T-cell (primary cell): ENCODE data around the gene GFRA1. TPM values are rescaled to one million over a fixed set of nuclear protein-coding genes. Genes with fewer than 3 reads are reported as not detected.

ENCODE experiments used
- ATAC-seq, 4 experiments: fragments of 200-7000 bp in 3 of 4; fragments of 150-1000 bp in 1 of 4; cut with Tn5 transposase; replicated peaks in 1 of 4; 1 replicate in 3 of 4; 2 replicates in 1 of 4; pipeline ENCODE4 v1.10.0; 2021; ENCODE audit warnings: moderate library complexity in 3 of 4, mild to moderate bottlenecking in 2 of 4, moderate number of reproducible peaks in 1 of 4
- CTCF ChIA-PET, 2 donors: fragments of 300-600 bp; sonication (Branson Sonifier 250); formaldehyde crosslinking; loops; one replicate each; lab custom pipeline; 2022; ENCODE audit warnings: antibody characterized with exemption in 2 of 2; lab: Charles Lee
- POLR2A ChIA-PET, 2 donors: fragments of 300-600 bp; sonication (Branson Sonifier 250); formaldehyde crosslinking; loops; one replicate each; lab custom pipeline; 2022; ENCODE audit warnings: antibody characterized with exemption in 2 of 2; lab: Charles Lee
- DNase-seq, 35 experiments: peaks; one replicate each; pipeline versions ENCODE4 v3.0.0 to v3.0.0-alpha.2; 2013 to 2023
- H3K27ac ChIP-seq: one replicate; pipeline ENCODE4 v1.5.1; 2013; ENCODE audit warnings: low read length
- H3K27me3 ChIP-seq, 2 experiments: replicated peaks in 1 of 2; 1 replicate in 1 of 2; 2 replicates in 1 of 2; pipeline versions ENCODE4 v1.6.1 to v1.7.0; 2013; ENCODE audit warnings: low read length in 1 of 2, mixed read lengths in 1 of 2; ENCODE audit not compliant: control insufficient read depth in 2 of 2, insufficient read depth in 2 of 2; ENCODE audit errors: extremely low read depth in 1 of 2
- H3K36me3 ChIP-seq, 2 donors: 1 replicate in 1 of 2; 2 replicates in 1 of 2; pipeline versions ENCODE4 v1.6.1 to v1.7.0; 2013; ENCODE audit warnings: low read length in 1 of 2; ENCODE audit not compliant: control insufficient read depth in 2 of 2, insufficient read depth in 1 of 2; ENCODE audit errors: extremely low read depth in 1 of 2
- H3K4me1 ChIP-seq, 2 experiments: 1 replicate in 1 of 2; 2 replicates in 1 of 2; pipeline versions ENCODE4 v1.6.1 to v1.7.0; 2013; ENCODE audit warnings: low read length in 2 of 2, mixed read lengths in 1 of 2; ENCODE audit not compliant: insufficient read depth in 2 of 2, control insufficient read depth in 1 of 2; ENCODE audit errors: extremely low read depth in 1 of 2
- H3K4me3 ChIP-seq, 2 donors: 1 replicate in 1 of 2; 2 replicates in 1 of 2; pipeline versions ENCODE4 v1.5.1 to v1.7.0; 2013; ENCODE audit warnings: mild to moderate bottlenecking in 2 of 2, low read length in 1 of 2, moderate library complexity in 1 of 2; ENCODE audit not compliant: control insufficient read depth in 1 of 2; ENCODE audit errors: extremely low read depth in 1 of 2
- H3K9me3 ChIP-seq: 2 replicates; pipeline ENCODE4 v1.7.0; 2013
- H3K27ac Mint-ChIP-seq, 2 donors: one replicate each; pipeline ENCODE4 v1.8.0; 2020 to 2021; ENCODE audit warnings: mild to moderate bottlenecking in 2 of 2, mixed read lengths in 2 of 2
- H3K27me3 Mint-ChIP-seq, 2 donors: one replicate each; pipeline ENCODE4 v1.8.0; 2021 to 2022; ENCODE audit warnings: mixed read lengths in 2 of 2
- H3K36me3 Mint-ChIP-seq: one replicate; pipeline ENCODE4 v1.8.0; 2021; ENCODE audit warnings: mixed read lengths
- H3K4me1 Mint-ChIP-seq, 3 donors: one replicate each; pipeline ENCODE4 v1.8.0; 2020 to 2022; ENCODE audit warnings: mixed read lengths in 3 of 3, mild to moderate bottlenecking in 1 of 3
- H3K4me3 Mint-ChIP-seq, 3 donors: one replicate each; pipeline ENCODE4 v1.8.0; 2020 to 2022; ENCODE audit warnings: mild to moderate bottlenecking in 3 of 3, mixed read lengths in 3 of 3, moderate library complexity in 3 of 3
- H3K9me3 Mint-ChIP-seq, 3 donors: one replicate each; pipeline ENCODE4 v1.8.0; 2020 to 2022; ENCODE audit warnings: mixed read lengths in 3 of 3
- WGBS: methylation state at CpG from one replicate; pipeline ENCODE4 v1.1.5; 2013; ENCODE audit warnings: missing lambda C conversion rate; ENCODE audit not compliant: insufficient coverage; 5-methylcytosine and 5-hydroxymethylcytosine counted together
- total RNA-seq, 35 experiments: library from RNA in 6 of 35; stranded (reverse) in 6 of 35; fragments of 120-200 nt in 1 of 35; gene quantifications; one replicate each; pipeline versions ENCODE4 v1.2.1 to v1.2.4 and lab custom pipeline; 2013 to 2026

The GFRA1 gene
- total RNA-seq, 5 donors from 2014 or later (not counting 1 experiment from before 2014, with no cell fraction given) = 0.03 to 0.25 (median 0.20) TPM; not detected in 2

DNA sequence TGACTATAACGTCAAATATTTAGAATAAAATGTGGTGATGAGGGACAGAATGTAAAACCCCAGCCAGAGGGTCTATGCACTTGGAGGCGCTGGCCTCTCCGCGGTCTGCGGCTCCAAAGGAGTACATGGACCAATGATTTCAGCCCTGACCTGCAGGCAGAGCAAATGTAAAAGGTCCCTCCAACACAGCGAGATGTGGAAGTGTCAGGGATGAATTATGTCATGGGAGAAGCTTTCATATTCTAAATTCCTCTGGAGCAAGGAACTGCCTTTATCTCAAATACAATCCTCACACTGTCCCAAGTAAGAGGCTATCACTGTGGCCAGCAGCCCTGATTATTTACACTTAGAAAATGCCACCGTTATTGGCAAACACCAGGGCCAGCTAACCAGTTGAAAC, 139.4 kb downstream of the GFRA1 start:
- no peak overlapping the region for H3K4me3 ChIP-seq
- H3K27me3 ChIP-seq = no peaks in the 10 kb centered on the region
- no peaks in the 10 kb centered on the region for H3K36me3 Mint-ChIP-seq
- H3K9me3 Mint-ChIP-seq = peaks cover 2 to 7% (median 3%) of the 10 kb centered on the region in 3 donors
- H3K27ac ChIP-seq = no peak overlapping the region
- H3K4me1 ChIP-seq = no peaks in the 10 kb centered on the region
- H3K36me3 ChIP-seq = no peaks in the 10 kb centered on the region
- no peak overlapping the region for H3K27ac Mint-ChIP-seq
- CTCF ChIA-PET = no interaction called here
- POLR2A ChIA-PET = no interaction called here
- no peak overlapping the region for H3K4me3 Mint-ChIP-seq
- 84% methylated on average over 4 of the region's 7 CpGs for WGBS
- no peaks in the 10 kb centered on the region for H3K9me3 ChIP-seq
- H3K27me3 Mint-ChIP-seq = no peaks in the 10 kb centered on the region
- ATAC-seq = no peak
- DNase-seq = no peak
- H3K4me1 Mint-ChIP-seq = no peaks in the 10 kb centered on the region

DNA sequence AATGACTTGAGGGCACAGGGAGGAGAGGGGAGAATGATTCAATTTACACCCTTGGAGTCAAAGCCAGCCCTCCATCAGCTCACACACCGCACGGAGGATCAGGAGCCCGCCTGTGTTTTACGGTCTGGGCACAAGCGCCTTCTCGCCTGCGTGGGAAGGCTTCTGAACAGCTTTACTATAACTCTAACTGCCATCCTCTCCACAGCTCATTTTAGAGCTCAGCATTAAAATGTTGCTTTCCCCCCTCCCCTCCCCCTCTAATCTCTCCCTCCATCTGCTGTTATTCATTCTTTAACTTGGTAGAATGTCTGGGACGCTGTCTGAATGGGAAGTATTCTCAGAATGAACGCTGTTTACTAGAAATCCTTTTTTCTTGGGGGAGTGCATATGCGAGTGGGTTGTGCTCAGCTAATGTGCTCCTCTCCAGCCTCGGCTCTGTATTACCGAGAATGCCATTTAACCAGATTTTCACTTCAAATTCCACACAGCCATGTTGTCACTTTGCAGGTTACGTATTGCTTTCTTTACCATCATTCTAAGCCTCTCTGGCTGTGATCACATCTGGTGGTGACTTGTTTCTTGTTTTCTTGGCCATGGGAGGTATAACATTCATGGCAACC, 140.1 kb downstream of the GFRA1 start:
- POLR2A ChIA-PET = no interaction called here
- DNase-seq = no peak
- H3K36me3 Mint-ChIP-seq = no peaks in the 10 kb centered on the region
- H3K4me3 ChIP-seq = no peak overlapping the region
- no peaks in the 10 kb centered on the region for H3K4me1 ChIP-seq
- H3K27ac Mint-ChIP-seq = no peak overlapping the region
- H3K9me3 ChIP-seq = no peaks in the 10 kb centered on the region
- no peak overlapping the region for H3K27ac ChIP-seq
- CTCF ChIA-PET = interaction anchor here in 1 of 2 donors (0.7 kb wide), 1 partner anchor 14 kb away, joined by 3 read pairs; no protein-coding TSS in a partner anchor
- no peaks in the 10 kb centered on the region for H3K4me1 Mint-ChIP-seq
- no peaks in the 10 kb centered on the region for H3K27me3 ChIP-seq
- H3K36me3 ChIP-seq = no peaks in the 10 kb centered on the region
- ATAC-seq = no peak
- H3K4me3 Mint-ChIP-seq = no peak overlapping the region
- 60% methylated on average over 3 of the region's 13 CpGs for WGBS
- H3K27me3 Mint-ChIP-seq = no peaks in the 10 kb centered on the region
- peaks cover 2 to 4% (median 3%) of the 10 kb centered on the region in 3 donors for H3K9me3 Mint-ChIP-seq

DNA sequence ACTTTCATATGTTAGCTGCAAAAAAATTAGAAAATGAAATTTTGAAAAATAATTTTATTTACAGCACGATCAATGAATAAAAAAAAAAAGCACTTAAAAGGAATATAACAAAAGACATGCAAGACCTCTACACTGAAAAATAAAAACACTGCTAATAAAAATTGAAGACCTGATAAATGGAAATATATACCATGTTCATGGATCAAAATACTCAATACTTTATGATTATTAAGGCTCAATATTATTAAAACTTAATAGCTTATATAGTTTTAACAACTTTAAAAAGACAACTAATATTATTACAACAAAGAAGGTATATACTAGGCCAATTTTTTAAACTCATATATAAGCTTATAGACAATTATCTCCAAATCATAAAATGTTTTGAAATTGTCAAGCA, 143.0 kb downstream of the GFRA1 start:
- no CpG with 5 or more reads among the region's 1 CpG for WGBS
- no peak for DNase-seq
- POLR2A ChIA-PET = no interaction called here
- CTCF ChIA-PET = interaction anchor here in 1 of 2 donors (0.6 kb wide), 1 partner anchor 51 kb away, joined by 3 read pairs; no protein-coding TSS in a partner anchor
- Mint-ChIP-seq H3K9me3 (peaks cover 0 to 4% (median 3%) of the 10 kb centered on the region in 3 donors), H3K27ac (no peak overlapping the region), H3K4me3 (no peak overlapping the region), H3K4me1 (no peaks in the 10 kb centered on the region), H3K36me3 (no peaks in the 10 kb centered on the region), H3K27me3 (no peaks in the 10 kb centered on the region)
- no peak overlapping the region for H3K4me3 ChIP-seq
- no peak for ATAC-seq
- no peaks in the 10 kb centered on the region for H3K4me1 ChIP-seq
- H3K9me3 ChIP-seq = no peaks in the 10 kb centered on the region
- no peak overlapping the region for H3K27ac ChIP-seq
- no peaks in the 10 kb centered on the region for H3K27me3 ChIP-seq
- H3K36me3 ChIP-seq = no peaks in the 10 kb centered on the region

DNA sequence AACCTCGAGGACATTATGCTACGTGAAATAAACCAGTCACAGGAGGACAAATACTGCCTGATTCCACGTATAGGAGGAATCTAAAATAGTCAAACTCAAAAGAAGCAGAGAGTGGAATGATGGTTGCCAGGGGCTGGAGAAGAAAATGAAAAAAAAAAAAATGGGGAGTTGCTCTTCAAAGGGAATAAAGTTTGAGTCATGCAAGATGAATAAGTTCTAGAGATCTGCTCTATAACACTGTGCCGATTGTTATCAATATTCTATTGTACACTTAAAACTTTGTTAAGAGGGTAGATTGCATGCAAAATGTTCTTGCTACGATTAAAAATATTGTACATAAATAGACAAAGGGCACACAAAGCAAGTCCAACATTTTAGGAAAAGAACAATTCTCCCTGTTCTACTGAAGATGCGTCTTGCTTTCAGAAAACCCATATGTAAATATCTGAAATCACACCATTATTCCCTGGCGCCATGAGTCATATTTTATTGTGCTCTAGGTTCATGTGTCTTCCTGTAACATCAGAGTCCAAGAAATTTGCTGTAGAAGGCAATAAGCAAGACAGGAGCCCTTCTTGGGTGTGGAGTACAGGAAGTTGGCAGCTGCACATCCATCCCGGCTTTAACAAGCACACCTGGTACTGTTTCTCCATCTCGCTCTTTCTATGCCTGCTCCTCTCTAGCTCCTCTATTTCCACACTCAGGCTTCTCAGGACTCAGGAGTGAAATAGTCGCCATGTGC, 145.9 kb downstream of the GFRA1 start:
- Mint-ChIP-seq H3K4me1 (no peaks in the 10 kb centered on the region), H3K27ac (no peak overlapping the region), H3K4me3 (no peak overlapping the region), H3K9me3 (peaks cover 0 to 7% (median 0%) of the 10 kb centered on the region in 3 donors), H3K27me3 (no peaks in the 10 kb centered on the region), H3K36me3 (no peaks in the 10 kb centered on the region)
- Histone ChIP-seq H3K4me1 (no peaks in the 10 kb centered on the region), H3K36me3 (no peaks in the 10 kb centered on the region), H3K27me3 (no peaks in the 10 kb centered on the region), H3K27ac (no peak overlapping the region), H3K9me3 (no peaks in the 10 kb centered on the region), H3K4me3 (no peak overlapping the region)
- ChIA-PET CTCF (no interaction called here), POLR2A (no interaction called here)
- WGBS = 80% methylated on average over 1 of the region's 10 CpGs
- ATAC-seq (no peak), DNase-seq (no peak)

DNA sequence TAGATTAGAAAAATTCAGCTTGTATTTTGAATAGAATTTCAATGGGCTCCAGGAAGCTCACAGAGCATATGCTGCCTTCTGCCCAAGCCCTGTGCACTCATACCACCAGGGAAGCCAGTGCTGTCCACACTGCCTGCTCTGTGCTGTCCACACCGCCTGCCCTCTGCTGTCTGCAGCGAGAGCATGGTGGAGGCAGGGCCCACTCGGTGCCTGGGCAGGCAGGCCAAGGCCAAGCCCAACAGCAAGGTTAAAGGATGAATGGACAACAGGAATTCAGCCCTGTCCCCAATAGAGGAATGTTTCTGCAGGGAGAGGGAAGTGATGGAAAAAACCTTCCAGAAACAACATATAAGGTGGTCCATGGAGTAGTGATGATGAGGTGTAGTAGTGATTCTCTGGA, 146.8 kb downstream of the GFRA1 start:
- Histone ChIP-seq H3K4me1 (no peaks in the 10 kb centered on the region), H3K27ac (no peak overlapping the region), H3K27me3 (no peaks in the 10 kb centered on the region), H3K4me3 (no peak overlapping the region), H3K9me3 (no peaks in the 10 kb centered on the region), H3K36me3 (no peaks in the 10 kb centered on the region)
- 96% methylated on average over 3 of the region's 3 CpGs for WGBS
- CTCF ChIA-PET = no interaction called here
- H3K4me1 Mint-ChIP-seq = no peaks in the 10 kb centered on the region
- DNase-seq (no peak), ATAC-seq (no peak)
- peaks cover 0 to 7% (median 0%) of the 10 kb centered on the region in 3 donors for H3K9me3 Mint-ChIP-seq
- H3K27ac Mint-ChIP-seq = no peak overlapping the region
- H3K27me3 Mint-ChIP-seq = no peaks in the 10 kb centered on the region
- no peaks in the 10 kb centered on the region for H3K36me3 Mint-ChIP-seq
- POLR2A ChIA-PET = no interaction called here
- H3K4me3 Mint-ChIP-seq = no peak overlapping the region

DNA sequence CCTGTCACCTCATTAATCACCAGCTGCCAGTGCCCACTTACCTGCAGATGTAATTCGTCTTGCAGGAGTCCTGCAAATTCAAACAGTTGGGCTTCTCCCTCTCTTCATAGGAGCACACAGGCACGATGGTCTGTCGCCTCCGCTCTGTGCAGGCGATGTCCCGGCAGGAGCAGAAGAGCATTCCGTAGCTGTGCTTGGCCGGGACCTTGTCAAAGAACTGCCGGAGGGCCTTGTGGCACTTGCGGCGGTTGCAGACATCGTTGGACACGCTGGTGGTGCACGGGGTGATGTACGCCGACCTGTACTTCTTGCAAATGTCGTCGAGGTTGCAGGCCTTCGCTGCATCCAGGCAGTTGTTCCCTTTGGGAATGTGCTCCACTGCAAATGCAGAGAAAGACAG, 147.8 kb downstream of the GFRA1 start:
- H3K4me3 Mint-ChIP-seq = no peak overlapping the region
- no peak overlapping the region for H3K4me3 ChIP-seq
- no peak overlapping the region for H3K27ac Mint-ChIP-seq
- no peaks in the 10 kb centered on the region for H3K9me3 ChIP-seq
- peaks cover 0 to 7% (median 0%) of the 10 kb centered on the region in 3 donors for H3K9me3 Mint-ChIP-seq
- no peak overlapping the region for H3K27ac ChIP-seq
- CTCF ChIA-PET = no interaction called here
- POLR2A ChIA-PET = no interaction called here
- H3K36me3 Mint-ChIP-seq = no peaks in the 10 kb centered on the region
- H3K4me1 Mint-ChIP-seq = no peaks in the 10 kb centered on the region
- H3K4me1 ChIP-seq = no peaks in the 10 kb centered on the region
- H3K27me3 Mint-ChIP-seq = no peaks in the 10 kb centered on the region
- ATAC-seq = no peak
- DNase-seq = no peak
- no peaks in the 10 kb centered on the region for H3K27me3 ChIP-seq
- H3K36me3 ChIP-seq = no peaks in the 10 kb centered on the region
- 85% methylated on average over 19 of the region's 19 CpGs for WGBS
